ENCODE data around the gene VTI1B.
"Not testable (repeated sequence)": the region's sequence is repeated elsewhere in the genome, so short reads cannot be mapped to it uniquely, and the experiment has no call there.

DNA sequence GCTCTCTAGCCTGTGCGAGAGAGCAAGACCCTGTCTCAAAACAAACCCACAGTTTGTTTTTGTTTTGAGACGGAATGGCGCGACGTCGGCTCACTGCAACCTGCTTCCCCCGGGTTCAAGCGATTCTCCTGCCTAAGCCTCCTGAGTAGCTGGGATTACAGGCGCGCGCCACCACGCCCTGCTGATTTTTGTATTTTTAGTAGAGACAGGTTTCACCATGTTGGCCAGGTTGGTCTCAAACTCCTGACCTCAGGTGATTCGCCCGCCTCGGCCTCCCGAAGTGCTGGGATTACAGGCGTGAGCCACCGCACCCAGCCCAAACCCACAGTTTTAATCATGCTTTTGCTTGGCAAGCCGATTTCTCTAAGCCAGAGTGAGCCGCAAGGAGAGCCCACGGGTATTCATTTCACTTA is 73.9 kb downstream of the VTI1B start:
- TF ChIP-seq, protein P1, sequence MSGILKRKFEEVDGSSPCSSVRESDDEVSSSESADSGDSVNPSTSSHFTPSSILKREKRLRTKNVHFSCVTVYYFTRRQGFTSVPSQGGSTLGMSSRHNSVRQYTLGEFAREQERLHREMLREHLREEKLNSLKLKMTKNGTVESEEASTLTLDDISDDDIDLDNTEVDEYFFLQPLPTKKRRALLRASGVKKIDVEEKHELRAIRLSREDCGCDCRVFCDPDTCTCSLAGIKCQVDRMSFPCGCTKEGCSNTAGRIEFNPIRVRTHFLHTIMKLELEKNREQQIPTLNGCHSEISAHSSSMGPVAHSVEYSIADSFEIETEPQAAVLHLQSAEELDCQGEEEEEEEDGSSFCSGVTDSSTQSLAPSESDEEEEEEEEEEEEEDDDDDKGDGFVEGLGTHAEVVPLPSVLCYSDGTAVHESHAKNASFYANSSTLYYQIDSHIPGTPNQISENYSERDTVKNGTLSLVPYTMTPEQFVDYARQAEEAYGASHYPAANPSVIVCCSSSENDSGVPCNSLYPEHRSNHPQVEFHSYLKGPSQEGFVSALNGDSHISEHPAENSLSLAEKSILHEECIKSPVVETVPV (CRISPR knock-in tag; IDR thresholded peaks at IDR 0.05): not testable (repeated sequence)
- not testable (repeated sequence) for TF ChIP-seq RARB (CRISPR knock-in tag; IDR thresholded peaks at IDR 0.05); TOX (CRISPR knock-in tag; IDR thresholded peaks at IDR 0.05; ENCODE audit: borderline replicate concordance); ARNTL (CRISPR knock-in tag; IDR thresholded peaks at IDR 0.05; ENCODE audit: borderline replicate concordance, low read depth); CSDC2 (CRISPR knock-in tag; IDR thresholded peaks at IDR 0.05); TCF4 (CRISPR knock-in tag; IDR thresholded peaks at IDR 0.05; ENCODE audit: borderline replicate concordance); SNAI2 (CRISPR knock-in tag; IDR thresholded peaks at IDR 0.05); ZC3H10 (CRISPR knock-in tag; IDR thresholded peaks at IDR 0.05); ZFP30 (CRISPR knock-in tag; IDR thresholded peaks at IDR 0.05); BACH2 (CRISPR knock-in tag; IDR thresholded peaks at IDR 0.05; ENCODE audit: borderline replicate concordance)
- TF ChIP-seq, protein P2, sequence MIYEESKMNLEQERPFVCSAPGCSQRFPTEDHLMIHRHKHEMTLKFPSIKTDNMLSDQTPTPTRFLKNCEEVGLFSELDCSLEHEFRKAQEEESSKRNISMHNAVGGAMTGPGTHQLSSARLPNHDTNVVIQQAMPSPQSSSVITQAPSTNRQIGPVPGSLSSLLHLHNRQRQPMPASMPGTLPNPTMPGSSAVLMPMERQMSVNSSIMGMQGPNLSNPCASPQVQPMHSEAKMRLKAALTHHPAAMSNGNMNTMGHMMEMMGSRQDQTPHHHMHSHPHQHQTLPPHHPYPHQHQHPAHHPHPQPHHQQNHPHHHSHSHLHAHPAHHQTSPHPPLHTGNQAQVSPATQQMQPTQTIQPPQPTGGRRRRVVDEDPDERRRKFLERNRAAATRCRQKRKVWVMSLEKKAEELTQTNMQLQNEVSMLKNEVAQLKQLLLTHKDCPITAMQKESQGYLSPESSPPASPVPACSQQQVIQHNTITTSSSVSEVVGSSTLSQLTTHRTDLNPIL (CRISPR knock-in tag; IDR thresholded peaks at IDR 0.05; ENCODE audit: low read depth): not testable (repeated sequence)
- TF ChIP-seq, protein P3, sequence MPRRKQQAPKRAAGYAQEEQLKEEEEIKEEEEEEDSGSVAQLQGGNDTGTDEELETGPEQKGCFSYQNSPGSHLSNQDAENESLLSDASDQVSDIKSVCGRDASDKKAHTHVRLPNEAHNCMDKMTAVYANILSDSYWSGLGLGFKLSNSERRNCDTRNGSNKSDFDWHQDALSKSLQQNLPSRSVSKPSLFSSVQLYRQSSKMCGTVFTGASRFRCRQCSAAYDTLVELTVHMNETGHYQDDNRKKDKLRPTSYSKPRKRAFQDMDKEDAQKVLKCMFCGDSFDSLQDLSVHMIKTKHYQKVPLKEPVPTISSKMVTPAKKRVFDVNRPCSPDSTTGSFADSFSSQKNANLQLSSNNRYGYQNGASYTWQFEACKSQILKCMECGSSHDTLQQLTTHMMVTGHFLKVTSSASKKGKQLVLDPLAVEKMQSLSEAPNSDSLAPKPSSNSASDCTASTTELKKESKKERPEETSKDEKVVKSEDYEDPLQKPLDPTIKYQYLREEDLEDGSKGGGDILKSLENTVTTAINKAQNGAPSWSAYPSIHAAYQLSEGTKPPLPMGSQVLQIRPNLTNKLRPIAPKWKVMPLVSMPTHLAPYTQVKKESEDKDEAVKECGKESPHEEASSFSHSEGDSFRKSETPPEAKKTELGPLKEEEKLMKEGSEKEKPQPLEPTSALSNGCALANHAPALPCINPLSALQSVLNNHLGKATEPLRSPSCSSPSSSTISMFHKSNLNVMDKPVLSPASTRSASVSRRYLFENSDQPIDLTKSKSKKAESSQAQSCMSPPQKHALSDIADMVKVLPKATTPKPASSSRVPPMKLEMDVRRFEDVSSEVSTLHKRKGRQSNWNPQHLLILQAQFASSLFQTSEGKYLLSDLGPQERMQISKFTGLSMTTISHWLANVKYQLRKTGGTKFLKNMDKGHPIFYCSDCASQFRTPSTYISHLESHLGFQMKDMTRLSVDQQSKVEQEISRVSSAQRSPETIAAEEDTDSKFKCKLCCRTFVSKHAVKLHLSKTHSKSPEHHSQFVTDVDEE (CRISPR knock-in tag; IDR thresholded peaks at IDR 0.05): not testable (repeated sequence)
- TF ChIP-seq, protein P4, sequence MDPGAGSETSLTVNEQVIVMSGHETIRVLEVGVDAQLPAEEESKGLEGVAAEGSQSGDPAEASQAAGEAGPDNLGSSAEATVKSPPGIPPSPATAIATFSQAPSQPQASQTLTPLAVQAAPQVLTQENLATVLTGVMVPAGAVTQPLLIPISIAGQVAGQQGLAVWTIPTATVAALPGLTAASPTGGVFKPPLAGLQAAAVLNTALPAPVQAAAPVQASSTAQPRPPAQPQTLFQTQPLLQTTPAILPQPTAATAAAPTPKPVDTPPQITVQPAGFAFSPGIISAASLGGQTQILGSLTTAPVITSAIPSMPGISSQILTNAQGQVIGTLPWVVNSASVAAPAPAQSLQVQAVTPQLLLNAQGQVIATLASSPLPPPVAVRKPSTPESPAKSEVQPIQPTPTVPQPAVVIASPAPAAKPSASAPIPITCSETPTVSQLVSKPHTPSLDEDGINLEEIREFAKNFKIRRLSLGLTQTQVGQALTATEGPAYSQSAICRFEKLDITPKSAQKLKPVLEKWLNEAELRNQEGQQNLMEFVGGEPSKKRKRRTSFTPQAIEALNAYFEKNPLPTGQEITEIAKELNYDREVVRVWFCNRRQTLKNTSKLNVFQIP (CRISPR knock-in tag; IDR thresholded peaks at IDR 0.05; ENCODE audit: borderline replicate concordance, low read depth): not testable (repeated sequence)
- TF ChIP-seq, protein P5, sequence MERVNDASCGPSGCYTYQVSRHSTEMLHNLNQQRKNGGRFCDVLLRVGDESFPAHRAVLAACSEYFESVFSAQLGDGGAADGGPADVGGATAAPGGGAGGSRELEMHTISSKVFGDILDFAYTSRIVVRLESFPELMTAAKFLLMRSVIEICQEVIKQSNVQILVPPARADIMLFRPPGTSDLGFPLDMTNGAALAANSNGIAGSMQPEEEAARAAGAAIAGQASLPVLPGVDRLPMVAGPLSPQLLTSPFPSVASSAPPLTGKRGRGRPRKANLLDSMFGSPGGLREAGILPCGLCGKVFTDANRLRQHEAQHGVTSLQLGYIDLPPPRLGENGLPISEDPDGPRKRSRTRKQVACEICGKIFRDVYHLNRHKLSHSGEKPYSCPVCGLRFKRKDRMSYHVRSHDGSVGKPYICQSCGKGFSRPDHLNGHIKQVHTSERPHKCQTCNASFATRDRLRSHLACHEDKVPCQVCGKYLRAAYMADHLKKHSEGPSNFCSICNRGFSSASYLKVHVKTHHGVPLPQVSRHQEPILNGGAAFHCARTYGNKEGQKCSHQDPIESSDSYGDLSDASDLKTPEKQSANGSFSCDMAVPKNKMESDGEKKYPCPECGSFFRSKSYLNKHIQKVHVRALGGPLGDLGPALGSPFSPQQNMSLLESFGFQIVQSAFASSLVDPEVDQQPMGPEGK (CRISPR knock-in tag; IDR thresholded peaks at IDR 0.05; ENCODE audit: borderline replicate concordance): not testable (repeated sequence)

All from SK-N-SH treated with all-trans-retinoic acid at 6 μM for 48 hours (cell line).